ENCODE data around the gene RTL5.

RTL5 gene

GRCh38 chrX:72130156-72130761 is 1.5 kb downstream of the RTL5 start:
- no peak for DNase-seq (ENCODE audit: low read depth in 1 of 2, low spot score in 1 of 2)

GRCh38 chrX:72129661-72130060 is 2.1 kb downstream of the RTL5 start:
- DNase-seq (ENCODE audit: low read depth in 1 of 2, low spot score in 1 of 2): no peak

- no peak for DNase-seq (ENCODE audit: low read depth in 1 of 2, low spot score in 1 of 2)
Measured at GRCh38 chrX:72128881-72129280, 2.8 kb downstream of the RTL5 start.

GRCh38 chrX:72128183-72128834 is 3.4 kb downstream of the RTL5 start:
- no peak for DNase-seq (ENCODE audit: low read depth in 1 of 2, low spot score in 1 of 2)

GRCh38 chrX:72127332-72127731 is 4.4 kb downstream of the RTL5 start:
- no peak for DNase-seq (ENCODE audit: low read depth in 1 of 2, low spot score in 1 of 2)

- peak; percentile 58 to 72 for DNase-seq (ENCODE audit: low read depth in 1 of 2, low spot score in 1 of 2)
Measured at GRCh38 chrX:72126539-72127140, 5.1 kb downstream of the RTL5 start.

GRCh38 chrX:72126048-72126415 is 5.7 kb downstream of the RTL5 start:
- no peak for DNase-seq (ENCODE audit: low read depth in 1 of 2, low spot score in 1 of 2)

- DNase-seq (ENCODE audit: low read depth in 1 of 2, low spot score in 1 of 2): no peak
Measured at GRCh38 chrX:72125331-72126047, 6.2 kb downstream of the RTL5 start.

- DNase-seq (ENCODE audit: low read depth in 1 of 2, low spot score in 1 of 2): no peak
Measured at GRCh38 chrX:72124540-72125201, 7.0 kb downstream of the RTL5 start.

- DNase-seq (ENCODE audit: low read depth in 1 of 2, low spot score in 1 of 2): no peak
Measured at GRCh38 chrX:72123471-72124185, 8.1 kb downstream of the RTL5 start.

GRCh38 chrX:72122621-72123337 is 8.9 kb downstream of the RTL5 start:
- DNase-seq (ENCODE audit: low read depth in 1 of 2, low spot score in 1 of 2): no peak

GRCh38 chrX:72121383-72121782 is 10.3 kb downstream of the RTL5 start:
- DNase-seq (ENCODE audit: low read depth in 1 of 2, low spot score in 1 of 2): no peak

- DNase-seq (ENCODE audit: low read depth in 1 of 2, low spot score in 1 of 2): no peak
Measured at GRCh38 chrX:72120837-72121236, 10.9 kb downstream of the RTL5 start.

GRCh38 chrX:72117636-72118210 is 14.0 kb downstream of the RTL5 start:
- DNase-seq (ENCODE audit: low read depth in 1 of 2, low spot score in 1 of 2): no peak

GRCh38 chrX:72115380-72115779 is 16.3 kb downstream of the RTL5 start:
- DNase-seq (ENCODE audit: low read depth in 1 of 2, low spot score in 1 of 2): no peak

GRCh38 chrX:72114807-72115206 is 16.9 kb downstream of the RTL5 start:
- no peak for DNase-seq (ENCODE audit: low read depth in 1 of 2, low spot score in 1 of 2)

GRCh38 chrX:72114306-72114705 is 17.4 kb downstream of the RTL5 start:
- DNase-seq (ENCODE audit: low read depth in 1 of 2, low spot score in 1 of 2): no peak

- DNase-seq (ENCODE audit: low read depth in 1 of 2, low spot score in 1 of 2): no peak
Measured at GRCh38 chrX:72113461-72113860, 18.3 kb downstream of the RTL5 start.

GRCh38 chrX:72110876-72111708 is 20.6 kb downstream of the RTL5 start:
- no peak for DNase-seq (ENCODE audit: low read depth in 1 of 2, low spot score in 1 of 2)
